Endodermal cell (in vitro differentiated cells): ENCODE data around the gene TTLL5. TPM values are rescaled to one million over a fixed set of nuclear protein-coding genes. Genes with fewer than 3 reads are reported as not detected.

Experiments
- DNase-seq: peaks from one replicate; pipeline ENCODE4 v3.0.0-alpha.2; 2017
- H3K27ac ChIP-seq: 2 replicates; pipeline ENCODE4 v1.5.1; 2013; ENCODE audit warnings: mild to moderate bottlenecking, low read depth, low read length, moderate library complexity
- H3K27me3 ChIP-seq: 2 replicates; pipeline ENCODE4 v1.6.1; 2013; ENCODE audit warnings: mild to moderate bottlenecking, low read length, moderate library complexity; ENCODE audit not compliant: insufficient read depth, control insufficient read depth, poor library complexity, severe bottlenecking
- H3K36me3 ChIP-seq: 2 replicates; pipeline ENCODE4 v1.7.0; 2013; ENCODE audit warnings: mild to moderate bottlenecking, low read length, moderate library complexity; ENCODE audit not compliant: control insufficient read depth, insufficient read depth
- H3K4me1 ChIP-seq: one replicate; pipeline ENCODE4 v1.7.0; 2013; ENCODE audit warnings: low read length; ENCODE audit not compliant: control insufficient read depth, insufficient read depth
- H3K4me3 ChIP-seq: 2 replicates; pipeline ENCODE4 v1.5.1; 2013; ENCODE audit warnings: mild to moderate bottlenecking, low read length, moderate library complexity
- H3K9ac ChIP-seq: 2 replicates; pipeline ENCODE4 v1.6.1; 2013; ENCODE audit warnings: mild to moderate bottlenecking, low read length, moderate library complexity; ENCODE audit not compliant: poor library complexity, severe bottlenecking; ENCODE audit errors: extremely low read depth
- H3K9me3 ChIP-seq: 2 replicates; pipeline ENCODE4 v1.6.1; 2013; ENCODE audit warnings: mild to moderate bottlenecking, low read length, moderate library complexity; ENCODE audit not compliant: control insufficient read depth
- H3K27ac Mint-ChIP-seq: 2 replicates; pipeline ENCODE4 v1.8.0; 2020; ENCODE audit warnings: mixed read lengths
- H3K27me3 Mint-ChIP-seq: 2 replicates; pipeline ENCODE4 v1.8.0; 2021; ENCODE audit warnings: mild to moderate bottlenecking, mixed read lengths; ENCODE audit not compliant: insufficient read depth
- H3K36me3 Mint-ChIP-seq: 2 replicates; pipeline ENCODE4 v1.8.0; 2020; ENCODE audit warnings: low read depth, mixed read lengths
- H3K4me1 Mint-ChIP-seq: 2 replicates; pipeline ENCODE4 v1.8.0; 2020; ENCODE audit warnings: mixed read lengths
- H3K4me3 Mint-ChIP-seq: 2 replicates; pipeline ENCODE4 v1.8.0; 2020; ENCODE audit warnings: mild to moderate bottlenecking, moderate library complexity, mixed read lengths
- H3K9me3 Mint-ChIP-seq: 2 replicates; pipeline ENCODE4 v1.8.0; 2020; ENCODE audit warnings: mild to moderate bottlenecking, mixed read lengths
- CTCF ChIP-seq: fragments of 200-600 bp; sonication (generic); conservative IDR thresholded peaks from 2 replicates; pipeline ENCODE4 v1.5.0; 2021; ENCODE audit warnings: antibody characterized with exemption, mild to moderate bottlenecking
- WGBS, 2 experiments: methylation state at CpG; one replicate each; pipeline versions ENCODE4 v1.1.5 to v1.1.7; 2013; ENCODE audit warnings: missing lambda C conversion rate in 2 of 2, mixed read lengths in 1 of 2; ENCODE audit not compliant: insufficient coverage in 1 of 2, insufficient read length in 1 of 2; 5-methylcytosine and 5-hydroxymethylcytosine counted together
- total RNA-seq, 2 donors: library from RNA; stranded (reverse); fragmentation: NEBNext Ultra II Directional in 1 of 2; extraction: Animal tissue kit (Norgen Biotek cat#: 25700) in 1 of 2; gene quantifications; 2 replicates in 1 of 2; 3 replicates in 1 of 2; pipeline ENCODE4 v1.2.1, GENCODE V29; 2021

TTLL5 gene
- total RNA-seq, 2 donors from 2014 or later = 50.5 to 54.2 TPM

DNA sequence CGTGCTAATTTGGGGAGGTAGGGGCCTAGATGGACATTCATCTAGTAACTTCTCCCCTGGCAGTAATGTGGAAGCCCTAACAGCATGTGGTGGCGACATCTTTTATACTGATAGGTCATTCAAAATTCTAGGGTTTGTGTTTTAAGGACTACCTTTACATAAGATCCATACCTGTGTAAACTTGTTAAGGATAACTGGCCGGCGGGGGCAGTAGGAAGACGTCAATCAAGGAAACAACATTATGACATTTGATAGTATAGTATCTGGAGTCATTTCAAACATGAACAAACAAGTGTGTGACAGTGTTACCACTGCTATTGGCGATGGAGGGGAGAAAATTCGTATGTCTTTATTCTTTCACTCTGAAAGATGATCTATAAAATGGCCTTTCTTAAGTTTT is 120.0 kb downstream of the TTLL5 start:
- H3K4me3 ChIP-seq = no peak overlapping the region
- no peaks in the 10 kb centered on the region for H3K27me3 ChIP-seq
- no peak for TF ChIP-seq CTCF

DNA sequence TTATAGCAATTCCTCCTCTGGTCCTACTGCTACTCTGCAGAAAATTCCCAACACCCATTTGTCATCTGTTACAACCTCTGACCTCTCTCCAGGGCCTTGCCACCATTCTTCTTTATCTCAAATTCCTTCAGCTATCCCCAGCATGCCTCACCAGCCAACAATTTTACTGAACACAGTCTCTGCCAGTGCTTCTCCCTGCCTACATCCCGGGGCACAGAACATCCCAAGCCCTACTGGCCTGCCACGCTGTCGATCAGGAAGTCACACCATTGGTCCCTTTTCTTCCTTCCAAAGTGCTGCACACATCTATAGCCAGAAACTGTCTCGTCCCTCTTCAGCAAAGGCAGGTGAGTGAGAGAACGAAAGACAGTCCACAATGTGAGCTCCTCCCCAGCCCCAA is 122.1 kb downstream of the TTLL5 start:
- peaks cover 10% of the 10 kb centered on the region for H3K9me3 Mint-ChIP-seq
- H3K27me3 Mint-ChIP-seq = no peaks in the 10 kb centered on the region
- Histone ChIP-seq H3K4me1 (no peaks in the 10 kb centered on the region), H3K36me3 (peaks cover 42% of the 10 kb centered on the region), H3K9ac (no peak overlapping the region), H3K27me3 (no peaks in the 10 kb centered on the region), H3K9me3 (peaks cover 19% of the 10 kb centered on the region), H3K4me3 (no peak overlapping the region), H3K27ac (no peak overlapping the region)
- no peaks in the 10 kb centered on the region for H3K4me1 Mint-ChIP-seq
- no peak for TF ChIP-seq CTCF
- peak overlapping the region; percentile 22 for H3K27ac Mint-ChIP-seq
- H3K36me3 Mint-ChIP-seq = peaks cover 56% of the 10 kb centered on the region
- H3K4me3 Mint-ChIP-seq = no peak overlapping the region
- no peak for DNase-seq
- 87 to 94% methylated on average over 5 of the region's 5 CpGs for WGBS, 2 experiments

More for the DNA sequence above, 120.0 kb downstream of the TTLL5 start:
- Histone ChIP-seq H3K27ac (no peak overlapping the region), H3K9ac (no peak overlapping the region), H3K4me1 (no peaks in the 10 kb centered on the region), H3K9me3 (peaks cover 18% of the 10 kb centered on the region), H3K36me3 (peaks cover 58% of the 10 kb centered on the region)
- no peak overlapping the region for H3K27ac Mint-ChIP-seq
- H3K27me3 Mint-ChIP-seq = no peaks in the 10 kb centered on the region
- H3K4me1 Mint-ChIP-seq = no peaks in the 10 kb centered on the region
- peaks cover 52% of the 10 kb centered on the region for H3K36me3 Mint-ChIP-seq
- WGBS, 2 experiments = 96% methylated on average over 7 of the region's 7 CpGs; no CpG with 5 or more reads in 1 of the 2 experiments
- no peak overlapping the region for H3K4me3 Mint-ChIP-seq
- H3K9me3 Mint-ChIP-seq = peaks cover 8% of the 10 kb centered on the region
- no peak for DNase-seq

DNA sequence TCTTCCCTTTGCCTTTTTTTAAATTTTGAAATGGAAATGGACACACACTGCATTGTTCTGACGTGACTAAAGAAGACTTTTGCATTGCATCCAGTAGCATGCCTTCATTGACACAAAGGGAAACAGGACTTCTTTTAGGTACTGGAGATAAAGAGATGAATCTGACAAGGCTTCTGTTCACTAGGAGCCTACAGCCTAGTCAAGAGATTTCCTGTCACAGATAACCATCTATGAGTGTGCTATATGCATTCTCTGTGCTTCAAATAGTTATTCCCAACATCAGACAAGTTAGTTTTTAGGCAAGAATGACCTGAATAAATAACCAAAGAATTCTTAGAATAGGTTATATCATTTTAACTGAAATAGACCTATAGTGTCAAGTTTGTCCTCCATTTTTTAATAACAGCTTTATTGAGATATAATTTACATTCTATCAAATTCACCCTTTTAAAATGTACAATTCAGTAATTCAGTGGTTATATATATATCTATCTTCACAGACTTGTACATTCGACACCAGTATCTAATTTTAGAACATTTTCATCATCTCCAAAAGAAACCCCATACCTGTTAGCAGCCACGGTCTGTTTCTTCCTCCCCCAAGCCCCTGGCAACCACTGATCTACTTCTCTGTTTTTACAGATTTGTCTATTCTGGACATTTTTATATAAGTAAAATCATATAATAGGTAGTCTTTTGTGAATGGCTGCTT is 122.7 kb downstream of the TTLL5 start:
- Mint-ChIP-seq H3K4me1 (no peaks in the 10 kb centered on the region), H3K9me3 (peaks cover 12% of the 10 kb centered on the region), H3K27ac (no peak overlapping the region), H3K4me3 (no peak overlapping the region), H3K36me3 (peaks cover 61% of the 10 kb centered on the region), H3K27me3 (no peaks in the 10 kb centered on the region)
- DNase-seq = no peak
- WGBS, 2 experiments = 95 to 100% methylated on average over 2 to 3 of the region's 3 CpGs
- H3K9ac ChIP-seq = no peak overlapping the region
- H3K27ac ChIP-seq = no peak overlapping the region
- H3K9me3 ChIP-seq = peaks cover 25% of the 10 kb centered on the region
- no peak overlapping the region for H3K4me3 ChIP-seq
- peaks cover 45% of the 10 kb centered on the region for H3K36me3 ChIP-seq
- no peaks in the 10 kb centered on the region for H3K27me3 ChIP-seq
- no peak for TF ChIP-seq CTCF
- no peaks in the 10 kb centered on the region for H3K4me1 ChIP-seq
